Immature natural killer cell (primary cell): ENCODE results near the gene MEIOSIN. TPM values are rescaled to one million over a fixed set of nuclear protein-coding genes. Genes with fewer than 3 reads are reported as not detected.

ENCODE experiments used
- DNase-seq, 3 donors: peaks; one replicate each; pipeline ENCODE4 v3.0.0; 2022; ENCODE audit warnings: mixed read lengths in 1 of 3
- H3K27ac Mint-ChIP-seq, 6 donors: one replicate each; pipeline ENCODE4 v1.8.0; 2020; ENCODE audit warnings: mixed read lengths in 6 of 6, mild to moderate bottlenecking in 5 of 6, inconsistent platforms in 4 of 6, moderate library complexity in 3 of 6
- H3K27me3 Mint-ChIP-seq, 3 donors: one replicate each; pipeline ENCODE4 v1.8.0; 2020 to 2021; ENCODE audit warnings: low read depth in 3 of 3, mild to moderate bottlenecking in 3 of 3, mixed read lengths in 3 of 3, moderate library complexity in 3 of 3, inconsistent platforms in 1 of 3
- H3K36me3 Mint-ChIP-seq, 3 donors: one replicate each; pipeline ENCODE4 v1.8.0; 2020; ENCODE audit warnings: mixed read lengths in 3 of 3, inconsistent platforms in 2 of 3, mild to moderate bottlenecking in 2 of 3
- H3K4me1 Mint-ChIP-seq, 2 donors: one replicate each; pipeline ENCODE4 v1.8.0; 2020; ENCODE audit warnings: inconsistent platforms in 2 of 2, mild to moderate bottlenecking in 2 of 2, mixed read lengths in 2 of 2, moderate library complexity in 1 of 2
- H3K4me3 Mint-ChIP-seq, 5 donors: one replicate each; pipeline ENCODE4 v1.8.0; 2020; ENCODE audit warnings: mild to moderate bottlenecking in 5 of 5, mixed read lengths in 5 of 5, inconsistent platforms in 3 of 5, moderate library complexity in 3 of 5
- H3K9me3 Mint-ChIP-seq, 6 donors: one replicate each; pipeline ENCODE4 v1.8.0; 2020; ENCODE audit warnings: mild to moderate bottlenecking in 6 of 6, mixed read lengths in 6 of 6, inconsistent platforms in 4 of 6, moderate library complexity in 3 of 6
- polyA plus RNA-seq, 3 donors: library from polyadenylated mRNA; unstranded; fragments of 300-500 nt; fragmentation: Illumina TruSeq; gene quantifications; one replicate each; pipeline ENCODE4 v1.2.3, GENCODE V29; 2021

The MEIOSIN gene
- polyA plus RNA-seq, 3 donors from 2014 or later = not detected

- DNase-seq = no peak
- peaks cover 4 to 15% (median 12%) of the 10 kb centered on the region in 3 donors for H3K27me3 Mint-ChIP-seq
- H3K9me3 Mint-ChIP-seq = no peaks in the 10 kb centered on the region
- peak overlapping the region in 2 of 6 donors; percentile 5 to 14 for H3K27ac Mint-ChIP-seq
- peak overlapping the region in 1 of 5 donors; percentile 65 for H3K4me3 Mint-ChIP-seq
- peaks cover 9 to 14% of the 10 kb centered on the region in 2 donors for H3K4me1 Mint-ChIP-seq
- H3K36me3 Mint-ChIP-seq = peaks cover 0 to 5% (median 3%) of the 10 kb centered on the region in 3 donors
Observed at GRCh38 chr19:45772130-45772840, 39.0 kb downstream of the MEIOSIN start.

GRCh38 chr19:45772912-45773311 is 39.7 kb downstream of the MEIOSIN start:
- H3K27me3 Mint-ChIP-seq = peaks cover 4 to 15% (median 12%) of the 10 kb centered on the region in 3 donors
- H3K36me3 Mint-ChIP-seq = peaks cover 0 to 5% (median 3%) of the 10 kb centered on the region in 3 donors
- H3K4me1 Mint-ChIP-seq = peaks cover 9 to 14% of the 10 kb centered on the region in 2 donors
- H3K9me3 Mint-ChIP-seq = no peaks in the 10 kb centered on the region
- no peak overlapping the region for H3K4me3 Mint-ChIP-seq
- H3K27ac Mint-ChIP-seq = peak overlapping the region in 1 of 6 donors; percentile 46
- DNase-seq = no peak

- Mint-ChIP-seq H3K9me3 (no peaks in the 10 kb centered on the region), H3K27ac (peak overlapping the region in 2 of 6 donors; percentile 45 to 46), H3K36me3 (peaks cover 0 to 5% (median 3%) of the 10 kb centered on the region in 3 donors), H3K27me3 (peaks cover 4 to 14% (median 12%) of the 10 kb centered on the region in 3 donors), H3K4me3 (no peak overlapping the region), H3K4me1 (peaks cover 11 to 15% of the 10 kb centered on the region in 2 donors)
- DNase-seq = no peak
Observed at GRCh38 chr19:45773384-45773783, 40.1 kb downstream of the MEIOSIN start.

- no peaks in the 10 kb centered on the region for H3K9me3 Mint-ChIP-seq
- H3K27me3 Mint-ChIP-seq = peaks cover 11 to 15% (median 12%) of the 10 kb centered on the region in 3 donors
- no peak for DNase-seq
- H3K36me3 Mint-ChIP-seq = peaks cover 0 to 8% (median 7%) of the 10 kb centered on the region in 3 donors
- H3K4me1 Mint-ChIP-seq = peaks cover 21 to 25% of the 10 kb centered on the region in 2 donors
- H3K4me3 Mint-ChIP-seq = no peak overlapping the region
- no peak overlapping the region for H3K27ac Mint-ChIP-seq
Observed at GRCh38 chr19:45774765-45775164, 41.5 kb downstream of the MEIOSIN start.

- peaks cover 0 to 8% (median 7%) of the 10 kb centered on the region in 3 donors for H3K36me3 Mint-ChIP-seq
- peaks cover 17 to 21% of the 10 kb centered on the region in 2 donors for H3K4me1 Mint-ChIP-seq
- H3K9me3 Mint-ChIP-seq = no peaks in the 10 kb centered on the region
- no peak overlapping the region for H3K4me3 Mint-ChIP-seq
- no peak for DNase-seq
- no peak overlapping the region for H3K27ac Mint-ChIP-seq
- peaks cover 6 to 11% (median 6%) of the 10 kb centered on the region in 3 donors for H3K27me3 Mint-ChIP-seq
Observed at GRCh38 chr19:45777395-45777961, 44.2 kb downstream of the MEIOSIN start.

GRCh38 chr19:45778010-45778661 is 44.9 kb downstream of the MEIOSIN start:
- no peaks in the 10 kb centered on the region for H3K9me3 Mint-ChIP-seq
- peaks cover 0 to 8% (median 7%) of the 10 kb centered on the region in 3 donors for H3K36me3 Mint-ChIP-seq
- peaks cover 17 to 21% of the 10 kb centered on the region in 2 donors for H3K4me1 Mint-ChIP-seq
- peak overlapping the region in 2 of 5 donors; percentile 82 to 88 for H3K4me3 Mint-ChIP-seq
- no peak for DNase-seq
- H3K27ac Mint-ChIP-seq = no peak overlapping the region
- H3K27me3 Mint-ChIP-seq = peaks cover 6 to 11% (median 6%) of the 10 kb centered on the region in 3 donors

GRCh38 chr19:45779231-45780145 is 46.2 kb downstream of the MEIOSIN start:
- H3K27me3 Mint-ChIP-seq = peaks cover 6 to 11% (median 6%) of the 10 kb centered on the region in 3 donors
- peak overlapping the region in 3 of 6 donors; percentile 3 to 83 (median 10) for H3K27ac Mint-ChIP-seq
- peak; percentile 74 to 83 (median 77) for DNase-seq
- H3K36me3 Mint-ChIP-seq = peaks cover 0 to 8% (median 7%) of the 10 kb centered on the region in 3 donors
- H3K9me3 Mint-ChIP-seq = no peaks in the 10 kb centered on the region
- H3K4me3 Mint-ChIP-seq = peak overlapping the region; percentile 68 to 88 (median 84)
- peaks cover 17 to 21% of the 10 kb centered on the region in 2 donors for H3K4me1 Mint-ChIP-seq

GRCh38 chr19:45780146-45780447 is 46.9 kb downstream of the MEIOSIN start:
- H3K36me3 Mint-ChIP-seq = peaks cover 0 to 8% (median 7%) of the 10 kb centered on the region in 3 donors
- peaks cover 6 to 11% (median 6%) of the 10 kb centered on the region in 3 donors for H3K27me3 Mint-ChIP-seq
- no peaks in the 10 kb centered on the region for H3K9me3 Mint-ChIP-seq
- H3K4me3 Mint-ChIP-seq = peak overlapping the region in 1 of 5 donors; percentile 88
- no peak for DNase-seq
- peaks cover 17 to 21% of the 10 kb centered on the region in 2 donors for H3K4me1 Mint-ChIP-seq
- peak overlapping the region in 1 of 6 donors; percentile 46 for H3K27ac Mint-ChIP-seq

GRCh38 chr19:45780448-45781213 is 47.4 kb downstream of the MEIOSIN start:
- Mint-ChIP-seq H3K4me1 (peaks cover 17 to 21% of the 10 kb centered on the region in 2 donors), H3K27ac (peak overlapping the region in 1 of 6 donors; percentile 36), H3K4me3 (no peak overlapping the region), H3K36me3 (peaks cover 0 to 8% (median 7%) of the 10 kb centered on the region in 3 donors), H3K9me3 (no peaks in the 10 kb centered on the region), H3K27me3 (peaks cover 6 to 11% (median 6%) of the 10 kb centered on the region in 3 donors)
- DNase-seq = no peak

- H3K4me3 Mint-ChIP-seq = no peak overlapping the region
- peak overlapping the region in 1 of 6 donors; percentile 36 for H3K27ac Mint-ChIP-seq
- peaks cover 17 to 21% of the 10 kb centered on the region in 2 donors for H3K4me1 Mint-ChIP-seq
- H3K27me3 Mint-ChIP-seq = peaks cover 6 to 11% (median 6%) of the 10 kb centered on the region in 3 donors
- no peak for DNase-seq
- peaks cover 0 to 11% (median 8%) of the 10 kb centered on the region in 3 donors for H3K36me3 Mint-ChIP-seq
- H3K9me3 Mint-ChIP-seq = no peaks in the 10 kb centered on the region
Observed at GRCh38 chr19:45781214-45782161, 48.2 kb downstream of the MEIOSIN start.

- Mint-ChIP-seq H3K9me3 (no peaks in the 10 kb centered on the region), H3K4me1 (peaks cover 17 to 21% of the 10 kb centered on the region in 2 donors), H3K36me3 (peaks cover 0 to 16% (median 3%) of the 10 kb centered on the region in 3 donors), H3K27ac (no peak within 1 kb of the TSS), H3K4me3 (no peak within 1 kb of the TSS), H3K27me3 (peaks cover 6 to 11% (median 6%) of the 10 kb centered on the region in 3 donors)
- DNase-seq = no peak
Observed at GRCh38 chr19:45782162-45782691, 49.0 kb downstream of the MEIOSIN start, which contains the start of gene DMPK. Gene DMPK (minus strand): TSS chr19:45782490. CDS start chr19:45782352, 138 bp downstream.
